ENCODE data around the gene SASH3. TPM values are rescaled to one million over a fixed set of nuclear protein-coding genes. Genes with fewer than 3 reads are reported as not detected.

SASH3 gene
- polyA plus RNA-seq, 1 donor (not counting 4 experiments of a cell fraction or from before 2014, with no cell fraction given): 0.09 TPM

- no peak for TF ChIP-seq CTCF (optimal IDR thresholded peaks at IDR 0.05 in 1 of 3, IDR thresholded peaks at IDR 0.05 in 1 of 3, conservative IDR thresholded peaks at IDR 0.05 in 1 of 3; ENCODE audit: extremely low read depth in 1 of 3, insufficient read depth in 2 of 3, low read length in 3 of 3)
- no peak for TF ChIP-seq EZH2 (IDR thresholded peaks at IDR 0.05; ENCODE audit: low read length)
- no peaks in the 10 kb centered on the region for H3K9me1 ChIP-seq (ENCODE audit: control insufficient read depth, extremely low read depth, insufficient read depth, low read length)
- H3K4me1 ChIP-seq (ENCODE audit: control insufficient read depth, extremely low read depth, insufficient read depth, low read length): no peaks in the 10 kb centered on the region
- no peaks in the 10 kb centered on the region for H3K27me3 ChIP-seq (ENCODE audit: control insufficient read depth, extremely low read depth, insufficient read depth, low read length)
- H3K27ac ChIP-seq (ENCODE audit: control insufficient read depth, insufficient read depth, low read length): no peak overlapping the region
- no peaks in the 10 kb centered on the region for H4K20me1 ChIP-seq (ENCODE audit: control insufficient read depth, extremely low read depth, insufficient read depth, low read length)
- H2AFZ ChIP-seq (ENCODE audit: control insufficient read depth, low read length): no peak overlapping the region
- H3K4me3 ChIP-seq (ENCODE audit: control insufficient read depth in 2 of 3, extremely low read depth in 1 of 3, insufficient read depth in 2 of 3, low read depth in 1 of 3, low read length in 3 of 3): no peak overlapping the region
- dilution Hi-C loops (cut with MboI; ENCODE audit: extremely low pct_ligation_motif_present, low sequenced_read_pairs): no loop called here
- DNase-seq (ENCODE audit: low read depth, low spot score) (no peak), FAIRE-seq (no peak)
- H3K36me3 ChIP-seq (ENCODE audit: control insufficient read depth in 2 of 2, extremely low read depth in 1 of 2, insufficient read depth in 2 of 2, low read length in 2 of 2): no peaks in the 10 kb centered on the region
- no peak overlapping the region for H3K4me2 ChIP-seq (ENCODE audit: control insufficient read depth, extremely low read depth, insufficient read depth, low read depth, low read length)
- H3K79me2 ChIP-seq (ENCODE audit: control insufficient read depth, insufficient read depth, low read length): no peaks in the 10 kb centered on the region
- H3K9me3 ChIP-seq (ENCODE audit: control insufficient read depth, low read depth, low read length): no peaks in the 10 kb centered on the region
- no peak overlapping the region for H3K9ac ChIP-seq (ENCODE audit: control insufficient read depth, extremely low read depth, insufficient read depth, low read length)
Measured at GRCh38 chrX:129786210-129786651, 6.5 kb downstream of the SASH3 start.

- DNase-seq (ENCODE audit: low read depth, low spot score) (no peak), FAIRE-seq (no peak)
- dilution Hi-C loops (cut with MboI; ENCODE audit: extremely low pct_ligation_motif_present, low sequenced_read_pairs): no loop called here
- Histone ChIP-seq H3K4me2 (ENCODE audit: control insufficient read depth, extremely low read depth, insufficient read depth, low read depth, low read length) (no peak overlapping the region), H3K27ac (ENCODE audit: control insufficient read depth, insufficient read depth, low read length) (no peak overlapping the region), H3K36me3 (ENCODE audit: control insufficient read depth in 2 of 2, extremely low read depth in 1 of 2, insufficient read depth in 2 of 2, low read length in 2 of 2) (no peaks in the 10 kb centered on the region), H3K9me3 (ENCODE audit: control insufficient read depth, low read depth, low read length) (no peaks in the 10 kb centered on the region), H3K27me3 (ENCODE audit: control insufficient read depth, extremely low read depth, insufficient read depth, low read length) (no peaks in the 10 kb centered on the region), H3K4me3 (ENCODE audit: control insufficient read depth in 2 of 3, extremely low read depth in 1 of 3, insufficient read depth in 2 of 3, low read depth in 1 of 3, low read length in 3 of 3) (no peak overlapping the region), H3K79me2 (ENCODE audit: control insufficient read depth, insufficient read depth, low read length) (no peaks in the 10 kb centered on the region), H4K20me1 (ENCODE audit: control insufficient read depth, extremely low read depth, insufficient read depth, low read length) (no peaks in the 10 kb centered on the region), H3K9ac (ENCODE audit: control insufficient read depth, extremely low read depth, insufficient read depth, low read length) (no peak overlapping the region), H2AFZ (ENCODE audit: control insufficient read depth, low read length) (no peak overlapping the region), H3K9me1 (ENCODE audit: control insufficient read depth, extremely low read depth, insufficient read depth, low read length) (no peaks in the 10 kb centered on the region), H3K4me1 (ENCODE audit: control insufficient read depth, extremely low read depth, insufficient read depth, low read length) (no peaks in the 10 kb centered on the region)
- no peak for TF ChIP-seq EZH2 (IDR thresholded peaks at IDR 0.05; ENCODE audit: low read length)
- TF ChIP-seq CTCF (optimal IDR thresholded peaks at IDR 0.05 in 1 of 3, IDR thresholded peaks at IDR 0.05 in 1 of 3, conservative IDR thresholded peaks at IDR 0.05 in 1 of 3; ENCODE audit: extremely low read depth in 1 of 3, insufficient read depth in 2 of 3, low read length in 3 of 3): no peak
Measured at GRCh38 chrX:129787336-129788055, 7.7 kb downstream of the SASH3 start.
